Esophagus muscularis mucosa (tissue), 3 donors: ENCODE results near the gene CTDNEP1.
A peak's percentile ranks its signal among the peaks of the same experiment; 100 is the strongest.

ENCODE experiments used
- POLR2AphosphoS5 ChIP-seq, 2 donors: sonication (generic); formaldehyde crosslinking; IDR thresholded peaks; one replicate each; pipeline ENCODE4 v1.6.1; 2017; ENCODE audit warnings: antibody characterized with exemption in 2 of 2
- TF ChIP-seq, protein P1 (sequence below), 3 experiments: fragments of 200-600 bp in 2 of 3; fragments of 450-650 bp in 1 of 3; sonication (generic) in 2 of 3; IDR thresholded peaks; one replicate each; pipeline ENCODE4 v1.5.1; 2017 to 2019; ENCODE audit warnings: antibody characterized with exemption in 3 of 3, mild to moderate bottlenecking in 2 of 3, moderate library complexity in 1 of 3

DNA sequence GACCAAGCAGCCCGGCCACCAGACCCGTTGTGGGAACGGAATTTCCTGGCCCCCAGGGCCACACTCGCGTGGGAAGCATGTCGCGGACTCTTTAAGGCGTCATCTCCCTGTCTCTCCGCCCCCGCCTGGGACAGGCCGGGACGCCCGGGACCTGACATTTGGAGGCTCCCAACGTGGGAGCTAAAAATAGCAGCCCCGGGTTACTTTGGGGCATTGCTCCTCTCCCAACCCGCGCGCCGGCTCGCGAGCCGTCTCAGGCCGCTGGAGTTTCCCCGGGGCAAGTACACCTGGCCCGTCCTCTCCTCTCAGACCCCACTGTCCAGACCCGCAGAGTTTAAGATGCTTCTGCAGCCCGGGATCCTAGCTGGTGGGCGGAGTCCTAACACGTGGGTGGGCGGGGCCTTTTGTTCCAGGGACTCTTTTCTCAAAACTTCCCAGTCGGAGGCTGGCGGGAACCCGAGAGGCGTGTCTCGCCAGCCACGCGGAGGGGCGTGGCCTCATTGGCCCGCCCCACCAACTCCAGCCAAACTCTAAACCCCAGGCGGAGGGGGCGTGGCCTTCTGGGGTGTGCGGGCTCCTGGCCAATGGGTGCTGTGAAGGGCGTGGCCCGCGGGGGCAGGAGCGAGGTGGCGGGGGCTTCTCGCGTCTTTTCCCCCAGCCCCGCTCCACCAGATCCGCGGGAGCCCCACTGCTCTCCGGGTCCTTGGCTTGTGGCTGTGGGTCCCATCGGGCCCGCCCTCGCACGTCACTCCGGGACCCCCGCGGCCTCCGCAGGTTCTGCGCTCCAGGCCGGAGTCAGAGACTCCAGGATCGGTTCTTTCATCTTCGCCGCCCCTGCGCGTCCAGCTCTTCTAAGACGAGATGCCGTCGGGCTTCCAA is 29.8 kb upstream of the CTDNEP1 start, which contains the start of gene SLC2A4:
- TF ChIP-seq, protein P1, sequence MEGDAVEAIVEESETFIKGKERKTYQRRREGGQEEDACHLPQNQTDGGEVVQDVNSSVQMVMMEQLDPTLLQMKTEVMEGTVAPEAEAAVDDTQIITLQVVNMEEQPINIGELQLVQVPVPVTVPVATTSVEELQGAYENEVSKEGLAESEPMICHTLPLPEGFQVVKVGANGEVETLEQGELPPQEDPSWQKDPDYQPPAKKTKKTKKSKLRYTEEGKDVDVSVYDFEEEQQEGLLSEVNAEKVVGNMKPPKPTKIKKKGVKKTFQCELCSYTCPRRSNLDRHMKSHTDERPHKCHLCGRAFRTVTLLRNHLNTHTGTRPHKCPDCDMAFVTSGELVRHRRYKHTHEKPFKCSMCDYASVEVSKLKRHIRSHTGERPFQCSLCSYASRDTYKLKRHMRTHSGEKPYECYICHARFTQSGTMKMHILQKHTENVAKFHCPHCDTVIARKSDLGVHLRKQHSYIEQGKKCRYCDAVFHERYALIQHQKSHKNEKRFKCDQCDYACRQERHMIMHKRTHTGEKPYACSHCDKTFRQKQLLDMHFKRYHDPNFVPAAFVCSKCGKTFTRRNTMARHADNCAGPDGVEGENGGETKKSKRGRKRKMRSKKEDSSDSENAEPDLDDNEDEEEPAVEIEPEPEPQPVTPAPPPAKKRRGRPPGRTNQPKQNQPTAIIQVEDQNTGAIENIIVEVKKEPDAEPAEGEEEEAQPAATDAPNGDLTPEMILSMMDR (IDR thresholded peaks at IDR 0.05): no peak
- peak; percentile 84 to 96 for TF ChIP-seq POLR2AphosphoS5 (IDR thresholded peaks at IDR 0.05)
